SK-N-SH treated with all-trans-retinoic acid at 6 μM for 48 hours (cell line): ENCODE results near the gene CAPN8.

Experiments
- PATZ1 ChIP-seq: fragments of 250-450 bp; sonication (Bioruptor Pico); IDR thresholded peaks from 2 replicates; pipeline ENCODE4 v1.8.0; 2020; ENCODE audit warnings: mild to moderate bottlenecking, moderate library complexity, borderline replicate concordance
- ZFP3 ChIP-seq: fragments of 250-450 bp; sonication (Bioruptor Pico); IDR thresholded peaks from 2 replicates; pipeline ENCODE4 v1.5.0; 2020; ENCODE audit warnings: mild to moderate bottlenecking, moderate library complexity
- ZFP30 ChIP-seq: fragments of 450-650 bp; formaldehyde crosslinking; IDR thresholded peaks from 2 replicates; pipeline ENCODE4 v1.5.0; 2022; ENCODE audit warnings: mild to moderate bottlenecking, moderate library complexity

GRCh38 chr1:223657978-223658377 lies 7.5 kb downstream of the CAPN8 start:
- no peak for TF ChIP-seq ZFP30
- no peak for TF ChIP-seq ZFP3 (CRISPR knock-in tag)
- no peak for TF ChIP-seq PATZ1 (CRISPR knock-in tag)
